ENCODE results near the gene SLC5A1. TPM values are rescaled to one million over a fixed set of nuclear protein-coding genes. Genes with fewer than 3 reads are reported as not detected.

SLC5A1 gene
- total and polyA plus RNA-seq, 7 experiments from 2014 or later = not detected

DNA sequence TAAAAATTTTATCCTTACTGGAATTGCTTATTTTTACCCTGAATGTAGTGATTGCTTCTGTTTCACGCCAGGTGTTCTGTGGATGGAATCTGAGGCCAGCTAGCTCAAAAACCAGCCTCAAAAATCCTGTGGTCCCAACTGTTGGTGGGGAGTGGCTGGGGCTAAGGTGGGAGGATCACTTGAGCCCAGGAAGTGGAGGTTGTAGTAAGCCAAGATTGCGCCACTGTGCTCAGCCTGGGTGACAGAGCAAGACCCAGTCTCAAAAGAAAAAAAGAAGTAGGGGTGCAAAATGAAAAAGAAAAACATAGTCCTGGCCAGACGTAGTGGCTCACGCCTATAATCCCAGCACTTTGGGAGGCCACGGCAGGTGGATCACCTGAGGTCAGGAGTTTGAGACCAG lies 27.0 kb upstream of the SLC5A1 start:
- CTCF ChIA-PET = interaction anchor here (0.6 kb wide), 1 partner anchor 353 kb away, joined by 3 read pairs; no protein-coding TSS in a partner anchor
- Mint-ChIP-seq H3K36me3 (peaks cover 0 to 19% (median 7%) of the 10 kb centered on the region in 5 donors), H3K9me3 (peaks cover 0 to 50% (median 21%) of the 10 kb centered on the region in 11 donors), H3K4me3 (no peak overlapping the region), H3K27me3 (peaks cover 9 to 29% (median 28%) of the 10 kb centered on the region in 5 donors), H3K4me1 (peaks cover 0 to 2% (median 0%) of the 10 kb centered on the region in 7 donors), H3K27ac (no peak overlapping the region)
- no peaks in the 10 kb centered on the region for H3K4me1 ChIP-seq (ENCODE audit: control insufficient read depth in 2 of 2, insufficient read depth in 2 of 2, low read length in 2 of 2)
- no peaks in the 10 kb centered on the region for H3K27me3 ChIP-seq (ENCODE audit: control insufficient read depth in 2 of 2, insufficient read depth in 2 of 2, low read length in 2 of 2)
- H3K4me3 ChIP-seq (ENCODE audit: low read length) = no peak overlapping the region
- POLR2A ChIA-PET = no interaction called here
- no peaks in the 10 kb centered on the region for H3K36me3 ChIP-seq (ENCODE audit: control insufficient read depth in 2 of 3, insufficient read depth in 3 of 3, low read length in 3 of 3)
- peaks cover 0 to 18% (median 4%) of the 10 kb centered on the region in 3 experiments for H3K9me3 ChIP-seq (ENCODE audit: control insufficient read depth in 2 of 3, low read length in 3 of 3)
- DNase-seq (no peak), ATAC-seq (no peak)
- H3K27ac ChIP-seq (ENCODE audit: low read depth, low read length) = no peak overlapping the region
- intact Hi-C loops (cut with micrococcal nuclease) = no loop called here

DNA sequence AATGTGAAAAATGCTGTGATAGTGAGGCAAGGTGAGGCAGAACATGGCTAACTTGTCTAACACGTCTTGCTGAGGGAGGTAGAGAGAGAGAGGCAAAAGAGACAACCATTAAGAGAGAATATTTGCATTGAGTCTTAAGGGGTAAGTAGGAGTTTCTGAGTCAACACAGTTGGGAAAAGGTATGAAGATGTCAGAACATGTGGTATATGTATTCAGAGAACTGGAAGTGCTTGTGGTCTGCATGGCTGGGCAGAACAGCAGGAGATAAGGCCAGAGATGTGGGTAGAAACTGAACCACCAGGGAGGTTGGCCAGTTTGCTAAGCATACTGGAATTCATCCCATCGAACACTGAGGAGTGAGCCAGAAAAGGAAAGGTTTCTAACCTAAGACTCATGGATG lies 25.0 kb upstream of the SLC5A1 start:
- H3K4me1 ChIP-seq (ENCODE audit: control insufficient read depth in 2 of 2, insufficient read depth in 2 of 2, low read length in 2 of 2) = no peaks in the 10 kb centered on the region

DNA sequence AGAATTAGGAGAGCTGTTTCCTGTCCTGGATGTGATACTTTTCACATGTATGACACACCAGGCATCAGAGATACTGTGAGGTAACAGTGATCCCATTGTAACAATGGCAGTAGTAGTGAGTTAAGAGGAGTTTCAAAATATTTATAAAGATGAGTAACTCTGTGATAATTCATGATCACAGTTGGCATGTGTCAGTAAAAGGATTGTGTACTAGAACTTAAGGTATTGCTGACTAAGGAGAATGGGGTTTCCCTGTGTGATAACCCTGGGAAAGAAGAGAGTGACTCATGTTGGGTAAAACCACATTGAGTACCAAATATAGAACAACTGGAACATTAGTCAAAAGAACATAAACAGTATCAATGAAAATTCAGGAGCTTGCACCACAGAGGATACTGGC lies 22.9 kb upstream of the SLC5A1 start:
- Histone ChIP-seq H3K4me1 (ENCODE audit: control insufficient read depth in 2 of 2, insufficient read depth in 2 of 2, low read length in 2 of 2) (no peaks in the 10 kb centered on the region), H3K36me3 (ENCODE audit: control insufficient read depth in 2 of 3, insufficient read depth in 3 of 3, low read length in 3 of 3) (no peaks in the 10 kb centered on the region), H3K27ac (ENCODE audit: low read depth, low read length) (no peak overlapping the region), H3K4me3 (ENCODE audit: low read length) (no peak overlapping the region), H3K9me3 (ENCODE audit: control insufficient read depth in 2 of 3, low read length in 3 of 3) (no peaks in the 10 kb centered on the region), H3K27me3 (ENCODE audit: control insufficient read depth in 2 of 2, insufficient read depth in 2 of 2, low read length in 2 of 2) (no peaks in the 10 kb centered on the region)
- no peak for ATAC-seq
- DNase-seq = no peak
- CTCF ChIA-PET = no interaction called here
- no peak overlapping the region for H3K27ac Mint-ChIP-seq
- H3K36me3 Mint-ChIP-seq = peaks cover 0 to 3% (median 0%) of the 10 kb centered on the region in 5 donors
- peaks cover 0 to 2% (median 0%) of the 10 kb centered on the region in 7 donors for H3K4me1 Mint-ChIP-seq
- intact Hi-C loops (cut with micrococcal nuclease) = no loop called here
- POLR2A ChIA-PET = no interaction called here
- peaks cover 0 to 22% (median 5%) of the 10 kb centered on the region in 11 donors for H3K9me3 Mint-ChIP-seq
- H3K4me3 Mint-ChIP-seq = no peak overlapping the region
- H3K27me3 Mint-ChIP-seq = peaks cover 26 to 34% (median 30%) of the 10 kb centered on the region in 5 donors

More for the DNA sequence above, 25.0 kb upstream of the SLC5A1 start:
- ATAC-seq (no peak), DNase-seq (no peak)
- no peak overlapping the region for H3K27ac Mint-ChIP-seq
- no peaks in the 10 kb centered on the region for H3K27me3 ChIP-seq (ENCODE audit: control insufficient read depth in 2 of 2, insufficient read depth in 2 of 2, low read length in 2 of 2)
- H3K9me3 ChIP-seq (ENCODE audit: control insufficient read depth in 2 of 3, low read length in 3 of 3) = peaks cover 0 to 10% (median 4%) of the 10 kb centered on the region in 3 experiments
- H3K4me1 Mint-ChIP-seq = peaks cover 0 to 2% (median 0%) of the 10 kb centered on the region in 7 donors
- no peak overlapping the region for H3K27ac ChIP-seq (ENCODE audit: low read depth, low read length)
- H3K4me3 ChIP-seq (ENCODE audit: low read length) = no peak overlapping the region
- no peak overlapping the region for H3K4me3 Mint-ChIP-seq
- peaks cover 14 to 34% (median 30%) of the 10 kb centered on the region in 5 donors for H3K27me3 Mint-ChIP-seq
- H3K36me3 Mint-ChIP-seq = peaks cover 0 to 9% (median 5%) of the 10 kb centered on the region in 5 donors
- peaks cover 0 to 35% (median 10%) of the 10 kb centered on the region in 11 donors for H3K9me3 Mint-ChIP-seq
- intact Hi-C loops (cut with micrococcal nuclease) = no loop called here
- ChIA-PET POLR2A (no interaction called here), CTCF (no interaction called here)
- H3K36me3 ChIP-seq (ENCODE audit: control insufficient read depth in 2 of 3, insufficient read depth in 3 of 3, low read length in 3 of 3) = no peaks in the 10 kb centered on the region

DNA sequence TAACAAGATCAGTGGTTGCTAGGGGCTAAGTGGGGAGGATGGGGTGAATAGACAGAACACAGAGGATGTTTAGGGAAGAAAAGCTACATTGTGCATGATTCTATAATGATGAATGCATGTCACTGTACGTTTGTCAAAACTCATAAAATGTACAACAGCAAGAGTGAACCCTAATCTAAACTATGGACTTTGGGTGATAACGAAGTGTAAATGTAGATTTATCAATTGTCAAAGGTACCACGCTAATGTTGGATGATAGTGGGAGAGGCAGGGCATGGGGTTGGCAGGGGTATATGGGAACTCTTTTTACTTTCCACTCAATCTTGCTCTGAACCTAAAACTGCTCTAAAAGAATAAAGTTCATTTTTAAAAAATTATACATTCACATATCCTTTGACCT lies 21.3 kb upstream of the SLC5A1 start:
- peaks cover 0 to 2% (median 0%) of the 10 kb centered on the region in 7 donors for H3K4me1 Mint-ChIP-seq
- intact Hi-C loops (cut with micrococcal nuclease) = no loop called here

DNA sequence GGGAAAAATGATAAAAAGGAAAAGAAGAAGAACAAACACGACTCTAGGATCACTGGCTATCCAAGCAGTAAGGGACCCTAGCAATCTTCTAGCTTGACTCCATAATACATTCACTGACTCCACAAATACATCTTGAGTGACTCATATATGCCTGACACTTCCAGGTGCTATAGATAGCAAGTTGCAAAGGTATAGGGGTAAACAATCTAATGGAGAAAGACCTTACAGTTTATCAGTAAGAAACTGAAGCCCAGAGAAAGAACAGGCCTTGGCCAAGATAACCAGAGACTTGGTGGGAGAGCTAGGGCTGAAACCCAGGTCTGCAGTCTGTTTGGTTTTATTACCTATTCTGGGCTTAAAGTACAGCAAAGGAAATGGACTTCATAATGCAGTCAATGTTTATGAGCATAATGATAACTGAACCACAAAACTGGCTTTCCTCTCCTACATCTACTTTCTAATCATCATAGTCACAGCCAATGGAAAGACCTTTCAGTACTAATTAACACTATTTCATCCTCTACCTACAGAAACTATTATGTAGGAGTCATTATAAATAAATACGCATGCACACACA lies 19.7 kb upstream of the SLC5A1 start:
- H3K36me3 ChIP-seq (ENCODE audit: control insufficient read depth in 2 of 3, insufficient read depth in 3 of 3, low read length in 3 of 3) = no peaks in the 10 kb centered on the region
- Mint-ChIP-seq H3K36me3 (no peaks in the 10 kb centered on the region), H3K9me3 (peaks cover 0 to 14% (median 0%) of the 10 kb centered on the region in 11 donors), H3K4me1 (peaks cover 0 to 2% (median 0%) of the 10 kb centered on the region in 7 donors), H3K27me3 (peaks cover 17 to 28% (median 23%) of the 10 kb centered on the region in 5 donors), H3K4me3 (no peak overlapping the region), H3K27ac (no peak overlapping the region)
- no peak overlapping the region for H3K27ac ChIP-seq (ENCODE audit: low read depth, low read length)
- H3K27me3 ChIP-seq (ENCODE audit: control insufficient read depth in 2 of 2, insufficient read depth in 2 of 2, low read length in 2 of 2) = no peaks in the 10 kb centered on the region
- ATAC-seq (no peak), DNase-seq (no peak)
- ChIA-PET CTCF (no interaction called here), POLR2A (no interaction called here)
- no peak overlapping the region for H3K4me3 ChIP-seq (ENCODE audit: low read length)
- intact Hi-C loops (cut with micrococcal nuclease) = no loop called here
- H3K4me1 ChIP-seq (ENCODE audit: control insufficient read depth in 2 of 2, insufficient read depth in 2 of 2, low read length in 2 of 2) = no peaks in the 10 kb centered on the region
- H3K9me3 ChIP-seq (ENCODE audit: control insufficient read depth in 2 of 3, low read length in 3 of 3) = no peaks in the 10 kb centered on the region

More for the DNA sequence above, 21.3 kb upstream of the SLC5A1 start:
- H3K4me3 ChIP-seq (ENCODE audit: low read length) = no peak overlapping the region
- Mint-ChIP-seq H3K4me3 (no peak overlapping the region), H3K27ac (no peak overlapping the region), H3K27me3 (peaks cover 28 to 38% (median 30%) of the 10 kb centered on the region in 5 donors), H3K36me3 (peaks cover 0 to 3% (median 0%) of the 10 kb centered on the region in 5 donors), H3K9me3 (peaks cover 0 to 22% (median 1%) of the 10 kb centered on the region in 11 donors)
- H3K27me3 ChIP-seq (ENCODE audit: control insufficient read depth in 2 of 2, insufficient read depth in 2 of 2, low read length in 2 of 2) = no peaks in the 10 kb centered on the region
- POLR2A ChIA-PET = no interaction called here
- H3K27ac ChIP-seq (ENCODE audit: low read depth, low read length) = no peak overlapping the region
- no peaks in the 10 kb centered on the region for H3K9me3 ChIP-seq (ENCODE audit: control insufficient read depth in 2 of 3, low read length in 3 of 3)
- H3K36me3 ChIP-seq (ENCODE audit: control insufficient read depth in 2 of 3, insufficient read depth in 3 of 3, low read length in 3 of 3) = no peaks in the 10 kb centered on the region
- CTCF ChIA-PET = no interaction called here
- no peak for ATAC-seq
- DNase-seq = no peak
- H3K4me1 ChIP-seq (ENCODE audit: control insufficient read depth in 2 of 2, insufficient read depth in 2 of 2, low read length in 2 of 2) = no peaks in the 10 kb centered on the region

DNA sequence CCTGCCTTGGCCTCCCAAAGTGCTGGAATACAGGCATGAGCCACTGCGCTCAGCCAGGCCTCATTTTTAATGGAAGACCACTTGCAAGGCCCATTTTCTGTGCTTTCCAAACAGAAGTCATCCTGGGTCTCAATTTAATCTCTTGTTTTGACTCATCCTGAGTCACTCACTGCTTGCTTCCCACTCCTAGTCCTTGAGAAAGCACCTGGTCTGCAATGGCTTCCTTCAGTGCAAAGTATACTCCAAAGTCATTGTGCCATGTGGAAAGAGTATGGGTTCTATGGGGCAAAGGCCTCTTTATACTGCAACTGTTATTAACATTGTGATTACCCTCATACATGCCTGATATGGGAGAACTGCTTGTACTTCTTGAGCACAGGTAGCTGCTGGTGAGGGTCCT lies 18.3 kb upstream of the SLC5A1 start:
- ChIA-PET CTCF (no interaction called here), POLR2A (no interaction called here)
- intact Hi-C loops (cut with micrococcal nuclease) = no loop called here
- no peak overlapping the region for H3K27ac ChIP-seq (ENCODE audit: low read depth, low read length)
- H3K9me3 Mint-ChIP-seq = peaks cover 0 to 12% (median 0%) of the 10 kb centered on the region in 11 donors
- DNase-seq (no peak), ATAC-seq (no peak)
- H3K4me3 Mint-ChIP-seq = no peak overlapping the region
- H3K36me3 Mint-ChIP-seq = no peaks in the 10 kb centered on the region
- no peaks in the 10 kb centered on the region for H3K27me3 ChIP-seq (ENCODE audit: control insufficient read depth in 2 of 2, insufficient read depth in 2 of 2, low read length in 2 of 2)
- no peak overlapping the region for H3K27ac Mint-ChIP-seq
- H3K4me1 ChIP-seq (ENCODE audit: control insufficient read depth in 2 of 2, insufficient read depth in 2 of 2, low read length in 2 of 2) = no peaks in the 10 kb centered on the region
- H3K9me3 ChIP-seq (ENCODE audit: control insufficient read depth in 2 of 3, low read length in 3 of 3) = no peaks in the 10 kb centered on the region
- no peaks in the 10 kb centered on the region for H3K36me3 ChIP-seq (ENCODE audit: control insufficient read depth in 2 of 3, insufficient read depth in 3 of 3, low read length in 3 of 3)
- no peak overlapping the region for H3K4me3 ChIP-seq (ENCODE audit: low read length)
- peaks cover 0 to 2% (median 0%) of the 10 kb centered on the region in 7 donors for H3K4me1 Mint-ChIP-seq
- peaks cover 10 to 32% (median 20%) of the 10 kb centered on the region in 5 donors for H3K27me3 Mint-ChIP-seq
